CD4-positive, CD25-positive, alpha-beta regulatory T cell (primary cell): ENCODE data around the gene BLID. TPM values are rescaled to one million over a fixed set of nuclear protein-coding genes. Genes with fewer than 3 reads are reported as not detected.

Source experiments
- ATAC-seq, 2 donors: fragments of 150-1000 bp; cut with Tn5 transposase; one replicate each; pipeline ENCODE4 v1.10.0; 2021; ENCODE audit warnings: low read depth in 2 of 2, moderate number of reproducible peaks in 2 of 2, moderate library complexity in 1 of 2
- DNase-seq, 3 donors: peaks; one replicate each; pipeline versions ENCODE4 v3.0.0 to v3.0.0-alpha.2; 2012 to 2022; ENCODE audit warnings: mixed read lengths in 1 of 3
- H3K27ac ChIP-seq: one replicate; pipeline ENCODE4 v1.7.0; 2013; ENCODE audit warnings: mild to moderate bottlenecking, low read length; ENCODE audit not compliant: insufficient read depth, poor library complexity, severe bottlenecking
- H3K27me3 ChIP-seq: one replicate; pipeline ENCODE4 v1.7.0; 2013; ENCODE audit warnings: low read length; ENCODE audit not compliant: control insufficient read depth, insufficient read depth
- H3K36me3 ChIP-seq: one replicate; pipeline ENCODE4 v1.7.0; 2013; ENCODE audit warnings: mild to moderate bottlenecking, low read length, moderate library complexity; ENCODE audit not compliant: control insufficient read depth, insufficient read depth
- H3K4me1 ChIP-seq: 2 replicates; pipeline ENCODE4 v1.7.0; 2013; ENCODE audit warnings: mild to moderate bottlenecking, low read length; ENCODE audit not compliant: insufficient read depth, control insufficient read depth, poor library complexity, severe bottlenecking
- H3K4me3 ChIP-seq: one replicate; pipeline ENCODE4 v1.7.0; 2013; ENCODE audit warnings: low read depth, mild to moderate bottlenecking, low read length, moderate library complexity
- H3K9me3 ChIP-seq, 2 experiments: 1 replicate in 1 of 2; 2 replicates in 1 of 2; pipeline ENCODE4 v1.7.0; 2013; ENCODE audit warnings: low read length in 2 of 2, mild to moderate bottlenecking in 1 of 2, moderate library complexity in 1 of 2; ENCODE audit not compliant: control insufficient read depth in 2 of 2
- H3K27ac Mint-ChIP-seq, 3 donors: one replicate each; pipeline ENCODE4 v1.8.0; 2020 to 2022; ENCODE audit warnings: mild to moderate bottlenecking in 3 of 3, mixed read lengths in 3 of 3, moderate library complexity in 2 of 3
- H3K27me3 Mint-ChIP-seq: one replicate; pipeline ENCODE4 v1.8.0; 2022; ENCODE audit warnings: mild to moderate bottlenecking, mixed read lengths
- H3K36me3 Mint-ChIP-seq: one replicate; pipeline ENCODE4 v1.8.0; 2020; ENCODE audit warnings: mixed read lengths
- H3K4me1 Mint-ChIP-seq, 4 donors: one replicate each; pipeline ENCODE4 v1.8.0; 2020 to 2022; ENCODE audit warnings: mixed read lengths in 4 of 4, mild to moderate bottlenecking in 1 of 4
- H3K4me3 Mint-ChIP-seq, 4 donors: one replicate each; pipeline ENCODE4 v1.8.0; 2020 to 2022; ENCODE audit warnings: mild to moderate bottlenecking in 4 of 4, mixed read lengths in 4 of 4, moderate library complexity in 3 of 4
- H3K9me3 Mint-ChIP-seq, 7 donors: one replicate each; pipeline ENCODE4 v1.8.0; 2020 to 2022; ENCODE audit warnings: mixed read lengths in 7 of 7, mild to moderate bottlenecking in 3 of 7, moderate library complexity in 2 of 7
- polyA plus RNA-seq, 4 donors: library from polyadenylated mRNA; unstranded; fragments of 300-500 nt; fragmentation: Illumina TruSeq; gene quantifications; one replicate each; pipeline ENCODE4 v1.2.3, GENCODE V29; 2021
- total RNA-seq: library from RNA; stranded (reverse); gene quantifications from one replicate; pipeline ENCODE4 v1.2.3, GENCODE V29; 2022

The BLID gene
- total and polyA plus RNA-seq, 5 donors from 2014 or later: not detected

DNA sequence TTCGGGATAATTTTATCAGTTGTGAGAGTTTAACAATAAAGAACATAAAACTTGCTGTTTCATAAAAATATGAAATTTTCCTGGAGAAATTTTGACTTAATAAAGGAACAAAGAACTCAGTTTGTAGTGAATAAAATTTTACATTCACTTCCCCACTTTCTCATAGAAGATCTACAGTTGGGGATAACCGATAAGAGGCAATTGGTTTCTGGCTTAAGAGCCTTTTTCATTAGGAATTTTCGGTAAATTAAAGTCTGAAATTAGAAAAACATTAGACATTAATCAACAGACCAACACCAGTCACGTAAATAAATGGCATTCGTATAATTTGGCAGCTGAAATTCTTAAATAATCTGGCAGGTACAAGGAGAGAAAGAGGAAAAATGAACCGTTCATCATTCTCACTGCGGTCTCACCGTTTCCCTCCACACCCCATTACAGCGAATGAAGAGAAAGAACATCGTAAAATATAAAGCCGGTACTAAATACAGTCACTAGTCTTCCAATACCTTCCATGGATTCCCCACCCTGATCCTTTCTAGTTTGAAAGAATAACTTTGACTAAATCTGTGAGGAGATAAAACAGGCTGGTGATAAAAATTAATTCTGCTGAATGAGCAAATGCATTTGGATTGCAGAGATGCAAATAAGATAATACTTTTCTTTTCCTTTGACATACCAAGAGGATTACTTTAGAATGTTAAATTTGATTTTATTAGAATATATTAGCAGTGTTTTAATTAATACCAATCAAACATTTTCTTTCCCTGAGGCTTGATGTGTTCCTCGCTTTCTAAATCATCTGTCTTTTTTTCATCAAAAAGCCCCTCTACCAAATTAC lies 19.5 kb downstream of the BLID start:
- Histone ChIP-seq H3K9me3 (no peaks in the 10 kb centered on the region), H3K4me3 (no peak overlapping the region), H3K36me3 (no peaks in the 10 kb centered on the region), H3K4me1 (peaks cover 3% of the 10 kb centered on the region), H3K27ac (no peak overlapping the region), H3K27me3 (peaks cover 16% of the 10 kb centered on the region)
- ATAC-seq (no peak), DNase-seq (no peak)
- peaks cover 29% of the 10 kb centered on the region for H3K27me3 Mint-ChIP-seq
- peaks cover 0 to 8% (median 6%) of the 10 kb centered on the region in 4 donors for H3K4me1 Mint-ChIP-seq
- H3K4me3 Mint-ChIP-seq: no peak overlapping the region
- no peaks in the 10 kb centered on the region for H3K36me3 Mint-ChIP-seq
- H3K27ac Mint-ChIP-seq: no peak overlapping the region
- peaks cover 0 to 7% (median 0%) of the 10 kb centered on the region in 7 donors for H3K9me3 Mint-ChIP-seq

GRCh38 chr11:122095681-122096262 lies 20.2 kb downstream of the BLID start:
- Mint-ChIP-seq H3K27me3 (peaks cover 29% of the 10 kb centered on the region), H3K4me3 (no peak overlapping the region), H3K9me3 (peaks cover 0 to 7% (median 0%) of the 10 kb centered on the region in 7 donors), H3K27ac (no peak overlapping the region), H3K36me3 (no peaks in the 10 kb centered on the region), H3K4me1 (peaks cover 0 to 6% (median 3%) of the 10 kb centered on the region in 4 donors)
- H3K27ac ChIP-seq: no peak overlapping the region
- no peaks in the 10 kb centered on the region for H3K9me3 ChIP-seq
- H3K27me3 ChIP-seq: peaks cover 9% of the 10 kb centered on the region
- H3K4me3 ChIP-seq: no peak overlapping the region
- ATAC-seq (no peak), DNase-seq (no peak)
- H3K36me3 ChIP-seq: no peaks in the 10 kb centered on the region
- peaks cover under 1% of the 10 kb centered on the region for H3K4me1 ChIP-seq

- Mint-ChIP-seq H3K27me3 (peaks cover 23% of the 10 kb centered on the region), H3K27ac (no peak overlapping the region), H3K4me1 (peaks cover 0 to 3% (median under 1%) of the 10 kb centered on the region in 4 donors), H3K36me3 (no peaks in the 10 kb centered on the region), H3K4me3 (no peak overlapping the region), H3K9me3 (peaks cover 0 to 7% (median 0%) of the 10 kb centered on the region in 7 donors)
- Histone ChIP-seq H3K4me3 (no peak overlapping the region), H3K27ac (no peak overlapping the region), H3K9me3 (no peaks in the 10 kb centered on the region), H3K27me3 (peaks cover 6% of the 10 kb centered on the region), H3K4me1 (no peaks in the 10 kb centered on the region), H3K36me3 (no peaks in the 10 kb centered on the region)
- DNase-seq (no peak), ATAC-seq (no peak)
These were observed 21.2 kb downstream of the BLID start for GRCh38 chr11:122094836-122095235.

DNA sequence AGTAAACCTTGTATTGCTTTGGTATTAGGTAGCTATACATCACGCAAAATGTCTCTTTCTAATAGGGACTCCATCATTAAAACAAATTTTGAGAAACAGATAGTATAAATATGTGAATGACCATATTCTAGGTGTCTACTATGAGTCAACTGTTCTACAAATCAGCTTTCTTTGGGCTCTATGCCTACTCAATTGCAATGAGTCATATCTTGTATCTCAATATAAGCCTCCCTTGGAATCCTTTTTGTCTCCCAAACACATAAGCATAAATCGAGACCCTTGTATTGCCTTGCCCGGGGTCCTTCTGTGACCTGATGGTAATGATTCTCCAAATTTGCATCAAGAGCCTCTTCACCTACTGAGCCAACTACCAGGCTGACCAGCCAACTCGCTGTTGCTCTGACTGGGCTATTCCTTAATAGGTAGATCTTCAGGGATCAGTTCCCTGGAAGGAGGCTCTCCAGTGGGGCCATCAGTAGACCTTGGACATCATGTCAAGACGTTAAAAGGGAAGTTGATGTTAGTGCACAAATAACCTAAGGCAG lies 22.2 kb downstream of the BLID start:
- no peak overlapping the region for H3K4me3 ChIP-seq

GRCh38 chr11:122091835-122092234 lies 24.2 kb downstream of the BLID start:
- Histone ChIP-seq H3K4me1 (no peaks in the 10 kb centered on the region), H3K27ac (no peak overlapping the region), H3K27me3 (peaks cover 2% of the 10 kb centered on the region), H3K36me3 (no peaks in the 10 kb centered on the region), H3K4me3 (no peak overlapping the region), H3K9me3 (no peaks in the 10 kb centered on the region)
- DNase-seq (no peak), ATAC-seq (no peak)
- H3K4me3 Mint-ChIP-seq: no peak overlapping the region
- H3K9me3 Mint-ChIP-seq: peaks cover 0 to 6% (median 0%) of the 10 kb centered on the region in 7 donors
- H3K4me1 Mint-ChIP-seq: no peaks in the 10 kb centered on the region
- no peaks in the 10 kb centered on the region for H3K36me3 Mint-ChIP-seq
- H3K27ac Mint-ChIP-seq: no peak overlapping the region
- no peaks in the 10 kb centered on the region for H3K27me3 Mint-ChIP-seq

More for the DNA sequence above, 22.2 kb downstream of the BLID start:
- Histone ChIP-seq H3K27ac (no peak overlapping the region), H3K36me3 (no peaks in the 10 kb centered on the region), H3K27me3 (peaks cover 2% of the 10 kb centered on the region), H3K9me3 (no peaks in the 10 kb centered on the region), H3K4me1 (no peaks in the 10 kb centered on the region)
- ATAC-seq (no peak), DNase-seq (no peak)
- Mint-ChIP-seq H3K27ac (no peak overlapping the region), H3K9me3 (peaks cover 0 to 5% (median 0%) of the 10 kb centered on the region in 7 donors), H3K4me1 (no peaks in the 10 kb centered on the region), H3K4me3 (no peak overlapping the region), H3K27me3 (peaks cover 15% of the 10 kb centered on the region), H3K36me3 (no peaks in the 10 kb centered on the region)

GRCh38 chr11:122089111-122089510 lies 26.9 kb downstream of the BLID start:
- Histone ChIP-seq H3K27ac (no peak overlapping the region), H3K9me3 (no peaks in the 10 kb centered on the region), H3K27me3 (no peaks in the 10 kb centered on the region), H3K4me1 (no peaks in the 10 kb centered on the region), H3K36me3 (no peaks in the 10 kb centered on the region), H3K4me3 (no peak overlapping the region)
- Mint-ChIP-seq H3K9me3 (peaks cover 0 to 6% (median 2%) of the 10 kb centered on the region in 7 donors), H3K27me3 (peaks cover 4% of the 10 kb centered on the region), H3K4me3 (no peak overlapping the region), H3K36me3 (no peaks in the 10 kb centered on the region), H3K4me1 (no peaks in the 10 kb centered on the region), H3K27ac (no peak overlapping the region)
- DNase-seq: no peak
- ATAC-seq: no peak

DNA sequence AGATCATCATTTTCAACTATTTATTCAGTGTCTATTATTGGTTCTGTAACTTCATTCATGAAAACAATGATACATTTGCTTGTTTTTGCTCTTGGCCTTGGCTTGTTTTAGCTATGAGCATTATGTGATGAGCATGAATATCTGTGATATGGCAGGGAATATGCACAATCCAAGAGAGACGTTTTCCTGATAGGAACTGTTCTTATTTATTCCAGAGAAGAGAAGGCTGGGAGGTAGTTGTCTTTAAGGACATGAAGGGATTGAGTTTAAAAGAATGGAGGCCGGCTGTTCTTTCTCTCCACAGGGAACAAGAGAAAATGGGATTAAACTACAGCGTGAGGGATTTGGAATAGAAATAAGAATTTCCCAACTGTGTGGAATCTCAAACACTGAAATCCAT lies 30.3 kb downstream of the BLID start:
- ATAC-seq: no peak
- Mint-ChIP-seq H3K36me3 (no peaks in the 10 kb centered on the region), H3K27ac (no peak overlapping the region), H3K9me3 (peaks cover 0 to 4% (median 2%) of the 10 kb centered on the region in 7 donors), H3K4me1 (no peaks in the 10 kb centered on the region), H3K27me3 (peaks cover 10% of the 10 kb centered on the region), H3K4me3 (no peak overlapping the region)
- no peak for DNase-seq
- Histone ChIP-seq H3K27ac (no peak overlapping the region), H3K9me3 (no peaks in the 10 kb centered on the region), H3K27me3 (no peaks in the 10 kb centered on the region), H3K4me3 (no peak overlapping the region), H3K36me3 (no peaks in the 10 kb centered on the region), H3K4me1 (no peaks in the 10 kb centered on the region)
